Midbrain (tissue), 1 donor: Measurements from ENCODE around the gene SOX5.

ENCODE experiments used
- DNase-seq: peaks from one replicate; lab custom pipeline; 2025; lab: John Stamatoyannopoulos, UW

SOX5 gene

DNA sequence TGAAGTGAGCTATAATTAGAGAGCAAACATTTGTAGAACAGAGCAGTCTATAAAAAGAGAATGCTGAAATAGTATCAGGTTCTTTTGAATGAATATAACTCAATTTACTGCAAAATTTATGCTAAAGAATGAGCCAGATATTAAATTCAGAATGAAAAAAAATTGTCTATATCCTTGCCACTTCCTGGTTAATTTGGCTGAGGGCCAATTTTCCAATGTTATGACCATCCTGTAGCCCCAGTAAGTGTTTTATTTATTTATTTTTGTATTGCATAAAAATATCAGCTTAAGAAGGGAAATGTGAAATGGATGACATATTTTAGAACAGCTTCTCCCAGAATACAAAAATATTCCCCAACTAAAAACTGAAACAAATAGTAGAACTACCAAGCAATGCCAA, 263.4 kb downstream of the SOX5 start:
- DNase-seq: no peak

DNA sequence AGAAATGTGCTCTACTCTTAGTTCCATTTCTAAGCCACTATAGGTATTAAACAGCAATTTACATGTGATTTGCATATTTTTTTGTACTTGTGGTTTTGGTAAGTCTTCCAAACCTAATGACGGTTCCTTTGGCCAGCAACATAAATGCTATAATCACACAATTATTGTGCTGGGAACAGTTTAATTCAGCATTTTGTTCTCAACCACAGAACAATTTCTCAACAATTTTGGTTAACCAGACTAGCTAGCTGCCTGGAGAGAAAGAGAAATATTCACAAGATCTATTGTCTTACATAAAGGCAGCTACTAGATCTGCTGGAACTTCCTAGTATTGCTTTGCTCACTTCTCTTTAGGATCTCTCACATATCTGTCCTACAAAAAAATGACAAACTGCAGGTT, 265.3 kb downstream of the SOX5 start:
- no peak for DNase-seq

DNA sequence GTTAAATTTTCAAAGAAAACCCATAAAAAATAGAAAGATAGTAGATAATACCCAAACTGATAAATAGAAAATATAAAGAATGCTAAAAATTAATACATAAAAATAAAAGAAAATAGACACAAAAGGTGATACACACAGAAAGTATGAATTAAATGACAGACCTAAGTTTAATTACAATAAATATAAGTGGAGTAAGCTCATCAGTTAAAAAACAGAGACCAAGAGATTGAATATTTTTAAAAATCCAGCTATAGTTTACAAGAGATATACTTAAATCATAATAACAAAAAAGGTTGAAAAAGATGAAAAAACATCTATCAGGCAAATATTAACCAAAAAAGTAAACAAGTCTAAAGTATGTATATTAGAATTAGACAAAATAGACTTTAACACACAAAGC, 268.2 kb downstream of the SOX5 start:
- DNase-seq: no peak

DNA sequence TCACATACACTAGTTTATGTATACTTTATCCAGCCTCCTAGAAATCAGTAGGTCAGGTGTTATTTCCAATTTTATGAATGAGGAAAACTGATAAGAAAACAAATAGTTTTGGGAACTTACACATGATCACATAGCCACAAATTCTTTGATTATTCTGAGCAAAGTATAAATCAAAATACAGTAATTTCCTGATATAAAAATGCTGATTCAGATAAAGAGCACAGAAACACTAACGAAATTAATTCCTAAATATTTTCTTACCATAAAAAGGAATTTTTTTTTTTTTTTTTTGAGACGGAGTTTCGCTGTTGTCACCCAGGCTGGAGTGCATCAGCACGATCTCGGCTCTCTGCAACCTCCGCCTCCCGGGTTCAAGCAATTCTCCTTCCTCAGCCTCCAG, 275.4 kb downstream of the SOX5 start:
- no peak for DNase-seq

DNA sequence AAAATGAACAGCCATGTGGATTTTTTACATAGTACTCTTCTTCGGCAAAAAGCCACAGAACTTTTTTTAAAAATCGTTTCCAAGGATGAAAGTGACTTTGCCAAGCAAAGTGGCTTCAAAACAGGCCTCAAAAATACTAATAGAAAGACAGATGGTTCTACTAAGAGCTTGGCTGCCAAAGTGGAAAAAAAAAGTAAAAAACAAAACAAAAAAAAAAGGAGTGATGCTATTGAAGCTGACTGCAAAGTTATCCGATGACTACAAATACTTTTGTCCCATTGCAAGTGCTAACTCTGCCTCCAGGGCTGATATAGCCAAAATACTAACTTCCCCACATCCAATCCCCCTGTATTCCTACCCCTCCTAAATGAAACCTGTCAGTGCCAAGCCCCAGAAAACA, 277.6 kb downstream of the SOX5 start:
- DNase-seq: no peak

DNA sequence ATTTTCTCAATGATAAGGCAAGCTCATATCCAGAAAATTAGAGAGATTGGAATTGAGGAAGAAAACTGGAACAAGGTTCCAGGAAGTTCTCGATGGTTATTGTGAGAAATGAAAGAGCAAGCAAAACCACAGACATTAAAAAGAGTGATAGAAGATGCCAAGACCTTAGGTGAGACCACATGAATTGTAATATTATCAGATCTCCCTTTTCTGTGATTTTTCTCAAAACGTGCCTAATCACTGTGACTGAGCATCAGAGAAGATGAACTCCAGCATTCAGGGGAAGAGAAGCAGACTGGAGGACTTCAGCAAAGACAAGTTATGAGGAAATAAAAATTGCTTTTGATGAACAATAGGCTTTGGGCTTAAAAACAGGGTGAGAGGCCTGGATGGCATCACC, 278.8 kb downstream of the SOX5 start:
- DNase-seq: no peak

DNA sequence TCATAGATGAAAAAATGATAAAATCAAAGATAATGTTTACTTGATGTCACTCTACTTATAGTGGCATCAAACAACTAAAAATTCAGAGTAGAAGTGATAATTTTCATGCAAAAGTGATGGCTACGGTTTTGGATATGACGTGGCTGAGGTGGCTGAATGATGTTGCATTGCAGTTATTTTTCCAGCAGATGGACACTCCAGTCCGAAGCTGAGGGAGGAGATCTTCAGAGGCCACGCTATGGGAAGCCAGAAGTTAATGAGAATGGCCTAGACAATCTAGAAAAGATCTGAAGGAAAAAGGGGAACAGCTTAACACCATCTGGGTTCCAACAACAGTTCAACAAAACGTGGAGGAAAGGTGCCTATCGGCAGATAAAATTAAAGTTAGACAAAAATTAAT, 279.8 kb downstream of the SOX5 start:
- DNase-seq: no peak

DNA sequence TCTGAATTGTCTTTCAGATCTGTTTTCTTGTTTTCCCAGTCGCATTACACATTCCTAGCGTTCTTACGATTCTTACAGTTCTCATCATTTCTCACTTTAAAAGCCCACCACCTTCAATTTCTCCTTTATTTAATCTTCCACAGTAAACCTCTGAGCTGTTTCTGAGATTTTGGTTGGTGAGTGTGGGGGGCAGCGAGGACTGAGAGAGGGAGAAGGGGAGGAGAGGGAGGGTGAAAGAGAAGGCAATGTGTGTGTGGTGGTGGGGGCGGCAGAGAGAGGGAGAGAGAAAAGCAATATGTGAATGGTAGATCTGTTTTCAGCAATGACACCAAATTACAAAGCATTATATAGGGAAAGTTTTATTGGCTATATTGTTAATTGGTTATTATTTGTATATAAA, 282.6 kb downstream of the SOX5 start:
- no peak for DNase-seq

DNA sequence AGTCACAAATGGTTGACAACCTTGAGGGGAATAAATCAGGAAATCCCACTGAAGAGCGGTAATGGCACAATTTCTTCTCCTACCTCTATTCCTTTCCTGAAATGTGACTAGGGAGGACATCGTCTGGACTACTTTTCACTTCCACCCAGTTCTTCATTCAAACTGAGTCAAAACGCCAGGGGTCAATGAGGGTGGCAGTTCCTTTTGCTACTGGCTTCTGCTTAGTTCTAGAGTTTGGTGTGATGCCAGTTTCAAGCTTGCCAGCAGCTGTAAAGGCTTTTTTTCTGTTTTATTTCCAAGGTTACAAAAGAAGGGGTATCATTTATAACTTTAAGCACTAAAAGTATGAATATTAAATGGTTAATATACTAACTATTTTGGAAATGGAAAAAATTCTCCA, 286.5 kb downstream of the SOX5 start:
- DNase-seq: peak; percentile 18

DNA sequence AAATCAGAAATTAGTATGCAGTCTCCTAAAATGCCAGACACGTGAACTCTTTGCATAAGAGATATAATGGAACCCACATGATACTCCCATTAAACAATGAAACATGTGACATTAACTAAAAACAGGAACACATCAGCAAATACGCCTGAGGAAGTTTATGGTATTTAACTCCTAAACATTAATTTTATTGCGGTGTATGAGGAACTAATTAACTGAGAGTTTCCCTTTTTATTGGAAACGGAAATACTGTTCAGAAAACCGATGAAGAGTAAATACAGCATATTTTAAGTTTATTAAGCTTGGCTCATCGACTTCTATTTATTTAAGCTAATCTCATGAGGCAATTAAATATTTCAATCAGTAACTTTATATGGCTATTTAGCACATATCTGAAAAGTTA, 290.3 kb downstream of the SOX5 start:
- no peak for DNase-seq

DNA sequence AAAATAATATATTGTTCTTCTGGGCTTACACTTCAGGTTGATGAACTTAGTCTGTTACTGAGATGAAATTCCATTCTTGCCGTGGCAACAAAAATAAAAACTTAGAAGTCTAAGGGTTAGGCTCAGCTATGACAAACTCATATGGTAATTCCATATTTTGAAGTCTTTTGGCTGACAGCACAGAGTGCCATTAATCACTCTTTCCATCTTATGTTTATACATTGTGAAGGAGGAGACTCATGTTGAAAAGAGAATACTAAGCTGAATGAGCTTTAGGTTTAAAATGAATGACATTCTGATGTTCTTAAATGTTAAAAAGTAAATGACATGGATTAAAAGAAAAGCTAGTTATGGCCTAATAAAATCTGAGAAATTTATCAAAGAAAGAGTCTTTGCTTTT, 291.9 kb downstream of the SOX5 start:
- no peak for DNase-seq

DNA sequence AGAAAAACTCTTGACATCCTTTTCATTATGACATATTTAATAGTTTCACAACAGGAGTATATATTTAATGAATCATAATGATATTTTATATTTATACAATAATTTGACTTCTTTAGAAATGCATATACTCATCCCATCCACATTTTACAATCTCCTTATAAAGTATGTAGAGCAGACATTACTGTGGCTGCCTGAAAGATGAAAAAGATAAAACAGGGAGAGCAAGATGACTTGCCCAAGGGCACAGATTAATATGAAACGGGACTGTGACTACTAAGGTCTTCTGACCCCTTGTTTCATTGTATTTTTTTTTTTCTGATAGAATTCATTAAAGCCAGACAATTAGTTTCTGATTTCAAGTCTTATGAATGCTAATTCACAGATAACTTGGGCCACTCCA, 293.6 kb downstream of the SOX5 start:
- DNase-seq: no peak

DNA sequence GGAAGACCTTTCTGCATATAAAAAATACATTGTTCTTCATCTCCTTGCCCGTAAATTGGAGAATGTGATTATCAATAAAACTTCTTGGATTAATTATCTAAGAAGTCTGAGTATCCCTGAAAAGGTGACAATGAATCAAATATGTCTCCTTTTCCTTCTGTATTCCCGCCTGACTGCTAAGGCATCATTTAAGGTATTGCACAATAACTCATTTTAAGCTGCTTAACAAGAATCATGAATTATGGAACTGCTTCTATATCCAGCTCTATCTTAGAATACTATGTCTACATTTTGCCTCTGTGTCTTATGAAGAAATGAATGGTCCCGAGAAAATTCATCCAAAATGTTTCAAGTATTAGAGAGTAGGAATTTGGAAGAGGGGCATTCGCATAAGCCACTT, 294.4 kb downstream of the SOX5 start:
- no peak for DNase-seq

DNA sequence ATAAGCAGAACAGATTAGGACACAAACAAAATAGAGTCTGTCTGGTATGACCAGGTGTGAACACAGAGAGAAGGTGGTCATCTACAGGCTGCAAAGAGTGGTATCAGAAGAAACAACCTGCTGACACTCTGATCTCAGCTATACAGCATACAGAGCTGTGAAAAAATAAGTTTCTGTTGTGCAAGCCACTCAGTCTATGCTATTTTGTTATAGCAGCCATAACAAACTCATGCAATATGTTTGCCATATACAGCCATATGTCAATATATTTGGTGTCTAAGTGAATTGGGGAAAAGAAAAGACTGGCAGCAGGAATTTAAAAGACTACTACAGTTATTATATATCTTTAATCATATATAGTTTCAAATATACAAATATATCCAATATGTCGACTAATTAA, 300.9 kb downstream of the SOX5 start:
- DNase-seq: no peak

DNA sequence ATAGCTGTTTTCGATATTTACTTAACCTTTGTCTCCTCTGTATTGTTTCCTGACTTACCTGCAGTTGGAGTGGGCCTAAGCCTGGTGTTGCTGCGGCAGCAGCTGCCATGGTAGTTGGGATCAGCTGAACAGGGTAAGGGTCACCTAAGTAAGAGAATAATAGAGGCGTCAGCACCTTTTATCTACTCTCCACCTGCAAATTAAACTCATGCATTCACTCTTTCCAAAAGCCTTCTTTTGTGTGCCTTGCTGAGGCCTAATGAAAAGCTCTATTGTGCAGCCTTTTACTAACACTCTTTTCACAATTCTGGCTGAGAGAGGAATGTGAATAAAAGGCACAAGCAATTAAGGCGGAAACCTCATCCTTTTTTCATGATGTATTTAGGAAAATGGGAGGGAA, 308.7 kb downstream of the SOX5 start:
- DNase-seq: peak; percentile 15

DNA sequence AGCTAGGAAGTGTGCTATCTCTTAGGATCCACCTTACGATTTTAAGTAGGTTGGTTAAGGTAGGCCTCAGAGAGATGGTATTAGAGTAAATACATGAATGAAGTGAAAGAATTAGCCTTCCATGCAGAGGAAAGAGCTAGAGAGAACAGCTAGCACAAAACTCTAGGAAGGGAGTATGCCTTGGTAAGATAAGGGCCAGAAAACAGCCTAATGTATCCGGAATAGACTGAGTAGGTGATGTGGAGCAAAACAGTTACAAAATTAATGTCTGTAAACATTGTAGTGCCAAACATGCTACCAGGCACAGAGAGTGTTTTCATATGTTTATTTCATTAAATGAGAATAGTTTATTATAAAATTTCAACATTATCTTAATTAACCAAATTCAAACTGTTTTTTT, 315.1 kb downstream of the SOX5 start:
- DNase-seq: no peak

DNA sequence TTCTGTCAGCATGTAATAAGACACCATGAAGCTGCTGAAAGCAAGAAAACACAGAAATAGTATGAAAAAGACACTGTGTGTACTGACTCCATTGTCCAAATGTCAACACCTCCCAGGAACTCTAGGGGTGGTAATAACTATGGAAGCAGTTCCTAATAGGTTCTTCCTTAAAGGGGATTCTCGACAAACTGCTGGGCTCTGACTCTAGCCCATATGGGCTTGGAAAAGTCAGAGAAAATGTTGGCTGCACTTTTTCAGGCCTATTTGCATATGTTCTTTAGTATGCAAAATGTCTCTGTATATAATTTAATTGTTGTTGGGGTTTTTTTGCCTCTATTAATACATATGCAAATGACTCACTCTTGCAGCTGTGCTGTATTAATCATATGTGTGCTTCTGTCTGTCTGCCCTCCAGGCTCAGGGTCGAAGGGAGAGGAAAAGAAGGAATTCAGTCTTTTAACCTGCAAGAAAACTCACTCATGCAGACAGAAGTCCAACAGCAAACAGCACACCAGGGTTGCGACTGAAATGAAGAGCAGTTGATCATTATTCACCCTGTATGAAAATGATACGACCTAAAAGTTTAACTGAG, 317.6 kb downstream of the SOX5 start:
- no peak for DNase-seq

DNA sequence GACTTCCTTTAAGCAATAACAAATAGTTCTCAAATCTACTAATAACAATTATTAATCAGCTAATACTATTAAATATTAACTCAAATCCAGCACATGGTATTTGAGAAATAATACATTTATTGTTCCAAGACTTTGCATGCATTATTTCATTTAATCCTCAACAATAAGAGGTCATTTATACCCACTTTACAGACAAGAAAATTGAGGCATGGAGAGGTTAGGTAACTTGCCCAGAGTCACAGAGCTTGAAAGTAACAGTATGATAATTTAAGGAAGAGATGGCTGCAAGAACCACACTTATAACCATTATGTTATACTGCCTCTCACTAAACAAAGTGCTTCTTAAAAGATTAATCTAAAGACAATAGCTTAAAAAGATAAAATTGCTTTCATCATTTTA, 318.9 kb downstream of the SOX5 start:
- no peak for DNase-seq

DNA sequence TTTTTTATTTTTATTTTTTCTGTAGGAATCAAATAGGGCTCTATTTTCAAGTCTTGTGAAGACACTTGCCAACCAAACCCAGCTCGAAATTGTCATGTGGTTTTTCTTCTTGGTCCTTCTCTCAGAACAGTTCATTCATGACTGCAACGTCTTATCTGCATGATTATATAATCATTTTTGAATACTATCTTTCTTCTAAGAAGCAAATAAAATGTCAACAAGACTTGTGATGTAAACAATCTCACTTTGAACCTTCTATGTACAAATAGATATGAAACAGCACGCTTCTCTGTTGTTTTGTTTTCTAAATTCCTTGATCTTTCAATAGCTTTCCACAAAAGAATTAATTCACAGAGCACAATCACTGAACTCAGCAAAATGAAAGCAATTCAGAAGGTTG, 320.7 kb downstream of the SOX5 start:
- DNase-seq: peak; percentile 60

DNA sequence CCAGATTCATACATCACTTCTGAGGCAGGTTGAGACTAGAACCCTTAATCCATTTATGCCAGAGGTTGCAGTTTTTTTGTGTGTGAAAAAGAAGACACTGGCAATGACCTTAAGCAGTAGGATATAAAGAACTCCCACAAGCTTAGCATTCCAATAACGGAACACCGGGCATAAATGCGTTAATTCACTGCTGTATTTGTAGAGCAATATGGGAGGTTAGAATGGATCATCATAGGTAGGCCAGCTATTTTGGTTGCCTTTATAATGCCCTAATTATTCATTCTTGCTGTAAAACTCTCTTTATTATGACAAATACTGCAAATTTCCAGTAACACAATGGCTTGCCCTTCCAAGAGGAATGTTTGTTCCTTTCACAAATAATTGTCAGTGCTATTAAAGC, 322.7 kb downstream of the SOX5 start:
- DNase-seq: no peak

DNA sequence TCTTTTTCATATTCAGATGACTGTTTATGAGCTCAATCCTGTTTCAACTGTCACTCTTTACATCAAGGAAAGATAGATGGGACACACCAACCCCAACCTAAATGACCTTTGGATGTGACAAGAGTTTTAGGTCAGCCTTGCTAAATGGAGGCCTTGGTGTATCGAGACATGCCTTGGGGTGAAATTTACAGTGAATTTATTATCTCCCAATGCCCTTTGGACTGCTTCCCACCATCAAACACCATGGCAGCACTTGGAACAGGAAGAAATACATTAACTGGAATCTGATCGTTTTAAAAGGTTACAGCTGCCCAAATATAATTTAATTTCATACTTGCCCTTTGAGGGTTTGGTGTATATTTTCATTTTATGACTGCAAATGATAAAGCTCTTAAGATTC, 327.6 kb downstream of the SOX5 start:
- DNase-seq: no peak

DNA sequence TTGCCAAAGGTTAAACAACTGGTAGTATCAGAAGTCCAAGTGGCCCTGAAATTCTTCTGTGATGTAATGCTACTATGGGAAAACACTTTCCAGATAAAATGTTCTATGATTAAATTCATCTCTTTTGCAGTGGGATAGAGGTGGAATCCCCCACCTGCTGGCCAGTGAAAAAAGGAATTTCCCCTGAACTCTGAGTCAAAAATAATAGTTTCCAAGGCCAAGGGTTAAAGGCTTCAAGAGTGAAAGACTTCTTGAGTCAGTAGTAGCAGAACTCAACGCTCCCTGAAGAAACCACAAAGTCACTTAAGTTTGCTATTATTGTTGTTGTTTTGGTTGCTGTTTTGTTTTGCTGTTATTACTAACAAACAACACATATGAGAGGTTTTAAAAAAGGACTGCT, 330.8 kb downstream of the SOX5 start:
- DNase-seq: no peak

DNA sequence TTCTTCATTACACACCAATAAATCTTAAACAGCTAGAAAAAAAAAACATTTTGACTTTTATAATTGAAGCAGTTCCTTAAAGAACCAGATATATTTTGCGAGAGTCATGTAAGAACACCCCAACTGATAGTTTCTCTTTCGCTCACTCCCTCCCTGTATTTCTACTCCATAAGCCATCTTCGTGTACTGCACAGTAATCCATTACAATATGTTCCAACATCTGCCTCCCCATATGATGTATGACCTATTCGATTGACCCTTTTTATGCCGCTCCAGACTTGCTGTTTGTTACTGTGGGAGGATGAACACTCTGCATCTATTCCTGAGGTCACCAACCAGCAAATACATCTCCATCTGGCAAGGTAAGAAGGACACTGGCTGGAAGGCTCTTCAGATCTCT, 331.7 kb downstream of the SOX5 start:
- no peak for DNase-seq

DNA sequence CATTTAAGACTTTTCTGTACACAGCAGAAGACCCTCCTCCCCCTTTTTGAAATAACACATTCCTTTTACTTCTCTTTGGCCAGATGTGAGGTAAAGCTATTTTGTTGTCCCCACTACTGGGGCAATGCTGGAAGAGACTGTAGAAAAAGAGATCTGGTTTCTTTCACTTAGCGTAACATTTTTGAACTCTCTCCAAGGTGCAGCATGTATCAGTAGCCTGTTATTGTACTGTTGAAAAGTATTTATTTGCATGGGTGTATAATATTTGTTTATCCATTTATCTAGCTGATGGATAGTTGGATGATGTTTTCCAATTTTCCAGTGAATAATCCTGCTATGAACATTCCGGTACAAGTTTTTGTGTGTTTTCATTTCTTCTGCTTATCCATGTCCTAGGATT, 335.2 kb downstream of the SOX5 start:
- DNase-seq: no peak

DNA sequence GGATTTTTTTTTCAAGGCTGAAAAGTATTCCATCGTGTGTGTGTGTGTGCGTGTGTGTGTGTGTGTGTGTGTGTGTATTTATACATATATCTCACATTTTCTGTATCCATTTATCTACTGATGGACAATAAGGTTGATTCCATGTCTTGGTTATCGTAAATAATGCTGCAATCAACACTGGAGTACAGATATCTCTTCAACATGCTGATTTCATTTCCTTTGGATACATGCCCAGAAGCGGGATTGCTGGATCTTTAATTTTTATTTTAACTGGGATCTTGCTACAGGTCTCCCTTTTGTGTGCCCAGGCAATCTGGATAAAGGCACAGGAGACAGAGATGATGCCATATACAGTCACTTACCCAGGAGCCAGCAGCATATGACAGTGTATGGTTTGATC, 338.1 kb downstream of the SOX5 start:
- DNase-seq: no peak
